Measurements from ENCODE around the gene YIF1A. TPM values are rescaled to one million over a fixed set of nuclear protein-coding genes. Genes with fewer than 3 reads are reported as not detected.

YIF1A gene
- total and polyA plus RNA-seq, 7 donors = 30.3 to 104 (median 59.2) TPM

DNA sequence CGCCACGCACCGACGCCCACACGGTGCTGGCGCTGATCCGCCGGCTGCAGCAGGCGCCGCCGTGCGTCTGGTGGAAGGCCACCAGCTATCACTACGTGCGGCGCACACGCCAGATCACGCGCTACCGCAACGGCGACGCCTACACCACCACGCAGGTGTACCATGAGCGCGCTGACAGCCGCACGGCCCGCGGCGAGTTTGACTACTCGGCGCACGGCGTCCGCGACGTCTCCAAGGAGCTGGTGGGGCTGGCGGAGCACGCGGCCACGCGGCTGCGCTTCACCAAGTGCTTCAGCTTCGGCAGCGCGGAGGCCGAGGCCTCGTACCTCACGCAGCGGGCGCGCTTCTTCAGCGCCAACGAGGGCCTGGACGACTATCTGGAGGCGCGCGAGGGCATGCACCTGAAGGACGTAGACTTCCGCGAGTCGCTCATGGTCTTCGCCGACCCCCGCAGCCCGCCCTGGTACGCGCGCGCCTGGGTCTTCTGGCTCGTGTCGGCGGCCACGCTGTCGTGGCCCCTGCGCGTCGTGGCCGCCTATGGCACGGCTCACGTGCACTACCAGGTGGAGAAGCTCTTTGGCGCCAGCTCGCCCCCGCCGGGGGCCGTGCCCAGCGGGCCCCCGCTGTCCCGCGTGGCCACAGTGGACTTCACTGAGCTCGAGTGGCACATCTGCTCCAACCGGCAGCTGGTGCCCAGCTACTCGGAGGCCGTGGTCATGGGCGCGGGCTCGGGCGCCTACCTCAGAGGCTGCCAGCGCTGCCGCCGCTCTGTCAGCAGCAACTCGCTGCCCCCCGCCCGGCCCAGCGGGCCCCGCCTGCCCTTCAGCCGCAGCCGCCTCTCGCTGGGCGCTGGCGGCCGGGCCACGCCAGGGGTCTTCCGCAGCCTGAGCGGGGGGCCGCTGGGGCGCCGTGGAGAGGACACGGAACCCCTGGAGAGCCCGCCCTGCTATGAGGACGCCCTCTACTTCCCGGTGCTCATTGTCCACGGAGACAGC, 6.0 kb upstream of the YIF1A start:
- TF ChIP-seq, protein P1, sequence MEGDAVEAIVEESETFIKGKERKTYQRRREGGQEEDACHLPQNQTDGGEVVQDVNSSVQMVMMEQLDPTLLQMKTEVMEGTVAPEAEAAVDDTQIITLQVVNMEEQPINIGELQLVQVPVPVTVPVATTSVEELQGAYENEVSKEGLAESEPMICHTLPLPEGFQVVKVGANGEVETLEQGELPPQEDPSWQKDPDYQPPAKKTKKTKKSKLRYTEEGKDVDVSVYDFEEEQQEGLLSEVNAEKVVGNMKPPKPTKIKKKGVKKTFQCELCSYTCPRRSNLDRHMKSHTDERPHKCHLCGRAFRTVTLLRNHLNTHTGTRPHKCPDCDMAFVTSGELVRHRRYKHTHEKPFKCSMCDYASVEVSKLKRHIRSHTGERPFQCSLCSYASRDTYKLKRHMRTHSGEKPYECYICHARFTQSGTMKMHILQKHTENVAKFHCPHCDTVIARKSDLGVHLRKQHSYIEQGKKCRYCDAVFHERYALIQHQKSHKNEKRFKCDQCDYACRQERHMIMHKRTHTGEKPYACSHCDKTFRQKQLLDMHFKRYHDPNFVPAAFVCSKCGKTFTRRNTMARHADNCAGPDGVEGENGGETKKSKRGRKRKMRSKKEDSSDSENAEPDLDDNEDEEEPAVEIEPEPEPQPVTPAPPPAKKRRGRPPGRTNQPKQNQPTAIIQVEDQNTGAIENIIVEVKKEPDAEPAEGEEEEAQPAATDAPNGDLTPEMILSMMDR (IDR thresholded peaks at IDR 0.05) = no peak
- TF ChIP-seq POLR2A (IDR thresholded peaks at IDR 0.05) = no peak
- no peak for TF ChIP-seq EP300 (IDR thresholded peaks at IDR 0.05)
- peaks cover 28 to 53% (median 49%) of the 10 kb centered on the region in 3 donors for H3K27me3 ChIP-seq
- no peak for DNase-seq
- 86 to 89% methylated on average over 123 of the region's 123 CpGs for WGBS, 2 donors
- H3K36me3 ChIP-seq = no peaks in the 10 kb centered on the region
- peaks cover 0 to 14% (median 11%) of the 10 kb centered on the region in 4 donors for H3K4me1 ChIP-seq
- intact Hi-C loops (cut with DNase I) = no loop called here
- H3K4me3 ChIP-seq = no peak overlapping the region
- no peaks in the 10 kb centered on the region for H3K9me3 ChIP-seq
- H3K27ac ChIP-seq = no peak overlapping the region

DNA sequence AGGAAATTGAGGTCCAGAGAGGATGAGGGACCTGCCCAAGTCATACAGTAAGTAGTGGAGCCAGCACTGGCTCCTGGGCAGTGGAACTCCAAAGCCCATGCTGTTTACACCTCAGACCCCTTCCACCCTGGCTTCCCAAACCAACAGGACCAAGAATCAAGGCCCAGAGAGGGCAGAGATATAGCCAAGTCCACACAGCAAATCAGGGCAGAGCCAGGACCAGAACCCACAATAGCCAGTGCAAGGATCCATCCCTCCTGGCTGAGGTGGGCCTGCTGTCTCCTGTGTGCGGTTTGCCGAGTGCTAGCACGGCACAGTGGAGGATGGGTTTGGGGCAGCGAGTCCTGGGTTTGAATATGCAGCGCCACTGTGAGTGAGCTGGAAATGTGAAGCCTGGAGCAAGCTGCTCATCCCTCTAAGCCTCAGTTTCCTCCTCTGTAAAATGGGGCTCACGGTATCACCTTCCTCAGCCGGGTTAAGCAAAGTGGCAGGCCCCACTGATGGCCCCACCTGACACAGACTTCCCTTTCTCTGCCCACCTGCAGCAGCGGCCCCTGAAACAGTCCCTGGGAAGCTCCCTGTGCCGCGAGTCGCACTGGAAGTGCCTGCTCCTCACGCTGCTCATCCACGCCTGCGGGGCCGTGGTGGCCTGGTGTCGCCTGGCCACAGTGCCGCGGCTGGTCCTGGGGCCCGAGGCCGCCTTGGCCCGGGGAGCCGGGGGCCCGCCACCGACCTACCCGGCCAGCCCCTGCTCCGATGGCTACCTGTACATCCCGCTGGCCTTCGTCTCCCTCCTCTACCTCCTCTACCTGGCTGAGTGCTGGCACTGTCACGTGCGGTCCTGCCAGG, 5.1 kb upstream of the YIF1A start:
- Histone ChIP-seq H3K4me3 (no peak overlapping the region), H3K27me3 (peaks cover 28 to 53% (median 49%) of the 10 kb centered on the region in 3 donors), H3K4me1 (peaks cover 0 to 20% (median 16%) of the 10 kb centered on the region in 4 donors), H3K27ac (no peak overlapping the region), H3K36me3 (no peaks in the 10 kb centered on the region), H3K9me3 (no peaks in the 10 kb centered on the region)
- WGBS, 2 donors = 82 to 83% methylated on average over 30 of the region's 30 CpGs
- TF ChIP-seq POLR2A (IDR thresholded peaks at IDR 0.05) (no peak), POLR2AphosphoS5 (IDR thresholded peaks at IDR 0.05) (no peak), EP300 (IDR thresholded peaks at IDR 0.05) (no peak)
- TF ChIP-seq, protein P1 (IDR thresholded peaks at IDR 0.05) = no peak
- DNase-seq = no peak
- intact Hi-C loops (cut with DNase I) = no loop called here

DNA sequence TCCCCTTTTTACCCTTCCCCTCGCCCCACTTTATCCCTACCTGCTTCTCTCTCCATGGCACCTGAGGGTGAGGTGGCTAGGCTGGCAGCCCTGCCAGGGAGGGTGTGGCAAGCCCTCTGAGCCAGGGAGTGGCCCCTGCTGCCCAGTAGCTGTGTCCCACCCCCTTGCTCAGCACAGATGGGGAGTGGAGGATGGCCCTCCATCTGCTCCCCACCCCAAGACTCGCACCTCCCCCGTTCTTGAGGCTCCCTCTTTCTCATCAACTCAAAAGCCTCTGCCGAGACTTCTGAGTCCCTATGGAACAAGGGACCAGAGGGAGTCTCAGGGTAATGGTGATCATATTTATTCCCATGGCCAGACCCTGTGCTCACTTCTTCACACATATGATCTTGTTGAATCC, 4.4 kb upstream of the YIF1A start:
- Histone ChIP-seq H3K9me3 (no peaks in the 10 kb centered on the region), H3K36me3 (no peaks in the 10 kb centered on the region), H3K27me3 (peaks cover 28 to 53% (median 49%) of the 10 kb centered on the region in 3 donors), H3K27ac (no peak overlapping the region), H3K4me3 (no peak overlapping the region), H3K4me1 (peaks cover 0 to 22% (median 17%) of the 10 kb centered on the region in 4 donors)
- TF ChIP-seq POLR2AphosphoS5 (IDR thresholded peaks at IDR 0.05) (no peak), EP300 (IDR thresholded peaks at IDR 0.05) (no peak), POLR2A (IDR thresholded peaks at IDR 0.05) (no peak)
- TF ChIP-seq, protein P1 (IDR thresholded peaks at IDR 0.05) = no peak
- 23 to 74% methylated on average over 4 of the region's 4 CpGs for WGBS, 2 donors
- no peak for DNase-seq
- intact Hi-C loops (cut with DNase I) = no loop called here

DNA sequence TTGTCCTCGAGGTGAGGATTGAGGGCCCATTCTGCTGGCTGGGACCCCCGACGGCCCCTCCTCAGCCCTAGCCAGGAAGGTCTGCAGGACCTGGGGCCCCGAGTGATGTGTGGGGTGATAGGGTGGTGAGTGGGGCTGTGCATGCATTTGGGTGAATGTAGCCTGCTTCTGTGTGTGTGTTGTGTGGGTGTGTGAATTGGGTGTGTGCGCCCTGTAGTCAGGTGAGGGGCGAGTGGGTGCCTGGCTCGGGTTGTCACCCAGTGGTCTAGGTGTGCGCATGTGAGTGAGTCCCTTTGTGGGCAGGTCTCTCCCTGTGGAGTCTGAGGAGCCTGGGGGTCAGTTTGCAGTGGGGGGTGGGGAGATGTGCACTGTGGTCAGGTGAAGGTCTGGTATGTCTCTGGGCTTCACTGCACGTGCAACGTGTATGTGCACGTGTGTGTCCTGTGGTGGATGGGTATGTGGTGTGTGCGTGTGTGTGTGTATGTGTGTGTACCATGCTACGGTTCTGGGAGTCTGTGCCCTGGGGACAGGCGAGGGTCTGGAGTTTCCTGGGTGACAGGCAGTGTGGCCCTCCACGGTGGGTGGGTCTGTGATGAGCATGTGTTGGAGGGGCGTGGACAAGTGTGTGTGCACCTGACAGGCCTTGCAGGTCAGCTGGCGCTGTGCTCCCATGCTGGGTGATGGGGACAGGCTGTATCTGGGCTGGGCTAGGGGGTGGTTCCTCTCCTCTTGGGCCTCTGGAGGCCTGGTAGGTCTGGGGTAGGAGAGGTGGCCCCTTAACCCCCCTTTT, 3.8 kb upstream of the YIF1A start:
- DNase-seq = no peak
- TF ChIP-seq POLR2A (IDR thresholded peaks at IDR 0.05) = no peak
- Histone ChIP-seq H3K4me3 (no peak overlapping the region), H3K9me3 (no peaks in the 10 kb centered on the region), H3K27me3 (peaks cover 28 to 53% (median 49%) of the 10 kb centered on the region in 3 donors), H3K4me1 (peaks cover 0 to 28% (median 24%) of the 10 kb centered on the region in 4 donors), H3K36me3 (no peaks in the 10 kb centered on the region), H3K27ac (no peak overlapping the region)
- intact Hi-C loops (cut with DNase I) = no loop called here
- 24 to 47% methylated on average over 17 of the region's 17 CpGs for WGBS, 2 donors
